A673 (cell line): ENCODE measurements around the gene SIM2. TPM values are rescaled to one million over a fixed set of nuclear protein-coding genes. Genes with fewer than 3 reads are reported as not detected.

Experiments used
- BruUV-seq: library from RNA; stranded (reverse); fragments of 400-500 nt; replicated peaks from 2 replicates; lab custom pipeline; 2021; lab: Mats Ljungman, UMichigan
- CTCF ChIA-PET: fragments of 300-600 bp; sonication (Branson Sonifier 250); formaldehyde crosslinking; loops from one replicate; lab custom pipeline; 2022; ENCODE audit warnings: antibody characterized with exemption; lab: Charles Lee
- POLR2A ChIA-PET: fragments of 300-600 bp; sonication (Branson Sonifier 250); formaldehyde crosslinking; loops from one replicate; lab custom pipeline; 2022; ENCODE audit warnings: antibody characterized with exemption; ENCODE audit not compliant: low non-redundant PET; lab: Charles Lee
- DNase-seq: peaks from one replicate; pipeline ENCODE4 v3.0.0-alpha.2; 2015; ENCODE audit warnings: low spot score
- H3K27ac ChIP-seq: fragments of 200-600 bp; sonication (generic); 2 replicates; pipeline ENCODE4 v1.5.1; 2016; ENCODE audit warnings: mixed run types, low read depth, mild to moderate bottlenecking, mixed read lengths, antibody characterized with exemption, low read length; ENCODE audit not compliant: poor library complexity, severe bottlenecking
- H3K27me3 ChIP-seq: fragments of 200-600 bp; sonication (generic); replicated peaks from 2 replicates; pipeline ENCODE4 v1.6.1; 2017; ENCODE audit warnings: mixed run types, low read depth, mild to moderate bottlenecking, mixed read lengths, antibody characterized with exemption, low read length; ENCODE audit not compliant: insufficient read depth, poor library complexity
- H3K36me3 ChIP-seq: fragments of 200-600 bp; sonication (generic); 2 replicates; pipeline ENCODE4 v1.6.1; 2016; ENCODE audit warnings: mixed run types, mild to moderate bottlenecking, mixed read lengths, antibody characterized with exemption, low read length; ENCODE audit not compliant: insufficient read depth, poor library complexity, severe bottlenecking
- H3K4me1 ChIP-seq: fragments of 200-600 bp; sonication (generic); 2 replicates; pipeline ENCODE4 v1.6.1; 2017; ENCODE audit warnings: mixed run types, mild to moderate bottlenecking, mixed read lengths, antibody characterized with exemption, low read length; ENCODE audit not compliant: insufficient read depth, poor library complexity, severe bottlenecking
- H3K4me3 ChIP-seq: fragments of 200-600 bp; sonication (generic); 2 replicates; pipeline ENCODE4 v1.5.1; 2016; ENCODE audit warnings: low read depth, mixed run types, mild to moderate bottlenecking, mixed read lengths, low read length; ENCODE audit not compliant: poor library complexity, severe bottlenecking
- H3K9me3 ChIP-seq: fragments of 200-600 bp; sonication (generic); 2 replicates; pipeline ENCODE4 v1.6.1; 2016; ENCODE audit warnings: mixed run types, low read depth, mild to moderate bottlenecking, mixed read lengths, antibody characterized with exemption, low read length; ENCODE audit not compliant: poor library complexity, severe bottlenecking
- CTCF ChIP-seq: fragments of 300-800, 200-600 bp; sonication (generic); conservative IDR thresholded peaks from 2 replicates; pipeline ENCODE4 v1.5.1; 2017; ENCODE audit warnings: low read depth, mild to moderate bottlenecking, antibody characterized with exemption, low read length, moderate library complexity, mixed read lengths
- EZH2 ChIP-seq: fragments of 200-600 bp; sonication (generic); IDR thresholded peaks from 2 replicates; pipeline ENCODE4 v1.6.1; 2017; ENCODE audit warnings: borderline replicate concordance, low read depth, mild to moderate bottlenecking, mixed read lengths, antibody characterized with exemption, low read length; ENCODE audit not compliant: poor library complexity, severe bottlenecking
- intact Hi-C: fragments of 100-400 bp; cut with micrococcal nuclease; formaldehyde crosslinking; loops from one replicate; pipeline ENCODE4 v1.10.0; 2022; ENCODE audit not compliant: unreplicated experiment
- total RNA-seq: library from RNA; stranded (reverse); gene quantifications from 2 replicates; pipeline ENCODE4 v1.2.3, GENCODE V29; 2021

Gene SIM2
- total RNA-seq, 1 experiment from 2014 or later, result 42.7 TPM

- Histone ChIP-seq H3K36me3 (peaks cover 9% of the 10 kb centered on the region), H3K27me3 (no peaks in the 10 kb centered on the region), H3K9me3 (no peaks in the 10 kb centered on the region), H3K4me3 (peak overlapping the region; percentile 12), H3K4me1 (peaks cover 45% of the 10 kb centered on the region), H3K27ac (peak overlapping the region; percentile 92)
- intact Hi-C loops, result loop anchor here (5.0 kb wide), 1 partner anchor 65 kb away; no protein-coding TSS in a partner anchor
- ChIA-PET CTCF (interaction anchor here (0.7 kb wide), 1 partner anchor 122 kb away, joined by 3 read pairs; no protein-coding TSS in a partner anchor), POLR2A (no interaction called here)
- TF ChIP-seq CTCF, result 0 out of 2 replicates have a peak, but pooled peaks have one; percentile 26
- TF ChIP-seq EZH2, result no peak
- DNase-seq, result peak; percentile 74
- BruUV-seq, result no TSS peak
Observed at GRCh38 chr21:36706951-36707762, 8.2 kb downstream of the SIM2 start.

- H3K4me3 ChIP-seq, result peak overlapping the region; percentile 12
- ChIA-PET CTCF (no interaction called here), POLR2A (no interaction called here)
- H3K36me3 ChIP-seq, result peaks cover 9% of the 10 kb centered on the region
- BruUV-seq, result no TSS peak
- intact Hi-C loops, result loop anchor here (5.0 kb wide), 1 partner anchor 66 kb away; no protein-coding TSS in a partner anchor
- H3K4me1 ChIP-seq, result peaks cover 52% of the 10 kb centered on the region
- TF ChIP-seq CTCF (no peak), EZH2 (no peak)
- no peaks in the 10 kb centered on the region for H3K27me3 ChIP-seq
- peak overlapping the region; percentile 92 for H3K27ac ChIP-seq
- DNase-seq, result no peak
- H3K9me3 ChIP-seq, result no peaks in the 10 kb centered on the region
Observed at GRCh38 chr21:36707763-36708285, 8.9 kb downstream of the SIM2 start.

GRCh38 chr21:36708286-36709029, 9.5 kb downstream of the SIM2 start:
- ChIA-PET CTCF (no interaction called here), POLR2A (no interaction called here)
- peak overlapping the region; percentile 12 for H3K4me3 ChIP-seq

More at GRCh38 chr21:36708286-36709029, 9.5 kb downstream of the SIM2 start:
- no TSS peak for BruUV-seq
- intact Hi-C loops, result loop anchor here (5.0 kb wide), 1 partner anchor 66 kb away; no protein-coding TSS in a partner anchor
- H3K36me3 ChIP-seq, result peaks cover 9% of the 10 kb centered on the region
- peak overlapping the region; percentile 92 for H3K27ac ChIP-seq
- peaks cover 58% of the 10 kb centered on the region for H3K4me1 ChIP-seq
- TF ChIP-seq CTCF (no peak), EZH2 (no peak)
- no peak for DNase-seq
- no peaks in the 10 kb centered on the region for H3K9me3 ChIP-seq
- H3K27me3 ChIP-seq, result no peaks in the 10 kb centered on the region
